ENCODE measurements around the gene IFT52.

Gene IFT52

GRCh38 chr20:43681468-43681942 lies 90.8 kb downstream of the IFT52 start:
- Mint-ChIP-seq H3K4me3 (no peak overlapping the region), H3K27ac (peak overlapping the region; percentile 30), H3K27me3 (no peaks in the 10 kb centered on the region), H3K36me3 (ENCODE audit: low read depth) (peaks cover 22% of the 10 kb centered on the region), H3K4me1 (peaks cover 12% of the 10 kb centered on the region), H3K9me3 (no peaks in the 10 kb centered on the region)
- DNase-seq (no peak), ATAC-seq (no peak)

DNA sequence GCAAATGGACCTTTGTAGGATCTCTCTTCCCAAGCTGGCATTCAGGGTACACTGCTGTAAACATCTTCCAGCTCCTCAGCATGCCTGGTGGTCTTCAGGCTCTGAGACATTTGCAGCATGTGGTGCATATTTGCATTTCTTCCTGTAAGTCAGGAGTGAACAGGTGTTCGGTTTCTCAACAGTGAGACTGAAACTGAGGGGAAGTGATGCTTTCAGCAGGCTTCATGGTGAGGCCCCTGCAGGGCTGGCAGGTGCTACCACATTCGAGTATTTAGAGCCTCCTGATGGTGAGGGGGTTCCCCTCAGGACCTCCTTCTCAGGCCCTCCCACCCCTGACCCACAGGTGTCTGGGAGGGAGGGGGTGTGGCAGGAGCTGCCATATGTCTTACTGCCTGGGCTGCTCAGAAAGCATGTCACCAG lies 91.3 kb downstream of the IFT52 start:
- H3K9me3 Mint-ChIP-seq, result no peaks in the 10 kb centered on the region

DNA sequence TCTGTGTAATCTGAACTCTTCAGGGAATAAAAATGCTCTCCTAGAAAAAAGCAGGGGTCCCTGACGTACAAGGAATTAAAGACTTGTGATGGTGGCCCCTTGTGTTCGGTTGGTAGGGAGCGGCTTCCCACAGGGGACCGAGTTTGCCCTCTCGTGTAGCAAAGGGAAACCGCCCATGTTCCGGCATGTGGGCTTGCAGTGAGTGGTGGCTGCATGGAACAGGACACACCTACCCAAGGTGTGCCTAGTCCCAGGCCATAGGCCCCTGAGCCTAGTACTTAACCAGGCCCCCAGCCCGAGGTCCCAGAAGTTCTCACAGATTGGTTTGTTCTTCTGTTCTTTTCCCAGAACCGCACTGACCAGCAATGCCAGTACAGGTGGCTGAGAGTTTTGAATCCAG lies 91.7 kb downstream of the IFT52 start:
- H3K27ac Mint-ChIP-seq, result no peak overlapping the region
- peaks cover 12% of the 10 kb centered on the region for H3K4me1 Mint-ChIP-seq
- no peak for ATAC-seq
- DNase-seq, result no peak
- H3K27me3 Mint-ChIP-seq, result no peaks in the 10 kb centered on the region
- no peaks in the 10 kb centered on the region for H3K9me3 Mint-ChIP-seq
- H3K4me3 Mint-ChIP-seq, result no peak overlapping the region
- H3K36me3 Mint-ChIP-seq (ENCODE audit: low read depth), result peaks cover 19% of the 10 kb centered on the region

More for the DNA sequence above, 91.3 kb downstream of the IFT52 start:
- Mint-ChIP-seq H3K4me3 (no peak overlapping the region), H3K27me3 (no peaks in the 10 kb centered on the region), H3K36me3 (ENCODE audit: low read depth) (peaks cover 22% of the 10 kb centered on the region), H3K4me1 (peaks cover 12% of the 10 kb centered on the region), H3K27ac (no peak overlapping the region)
- ATAC-seq (peak; percentile 28), DNase-seq (peak; percentile 12)

DNA sequence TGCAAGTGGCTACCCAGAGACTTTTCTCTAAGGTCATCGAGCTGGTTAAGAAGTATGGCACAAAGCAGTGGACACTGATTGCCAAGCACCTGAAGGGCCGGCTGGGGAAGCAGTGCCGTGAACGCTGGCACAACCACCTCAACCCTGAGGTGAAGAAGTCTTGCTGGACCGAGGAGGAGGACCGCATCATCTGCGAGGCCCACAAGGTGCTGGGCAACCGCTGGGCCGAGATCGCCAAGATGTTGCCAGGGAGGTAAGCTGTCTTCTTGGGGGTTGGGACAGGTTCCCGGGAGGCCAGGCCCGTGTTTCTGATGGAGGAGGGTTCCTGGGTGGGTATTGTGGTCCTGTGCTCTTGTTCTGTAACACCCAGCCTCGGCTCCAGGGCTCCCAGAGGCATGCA lies 96.1 kb downstream of the IFT52 start:
- Mint-ChIP-seq H3K36me3 (ENCODE audit: low read depth) (peaks cover 24% of the 10 kb centered on the region), H3K9me3 (no peaks in the 10 kb centered on the region), H3K27me3 (no peaks in the 10 kb centered on the region), H3K4me1 (peaks cover 14% of the 10 kb centered on the region), H3K27ac (no peak overlapping the region), H3K4me3 (no peak overlapping the region)
- DNase-seq, result no peak
- no peak for ATAC-seq

GRCh38 chr20:43689165-43689564 lies 98.4 kb downstream of the IFT52 start:
- ATAC-seq, result peak; percentile 60

GRCh38 chr20:43690943-43691598 lies 100.3 kb downstream of the IFT52 start:
- Mint-ChIP-seq H3K27ac (no peak overlapping the region), H3K36me3 (ENCODE audit: low read depth) (peaks cover 40% of the 10 kb centered on the region), H3K4me1 (peaks cover 12% of the 10 kb centered on the region), H3K27me3 (no peaks in the 10 kb centered on the region), H3K4me3 (no peak overlapping the region), H3K9me3 (no peaks in the 10 kb centered on the region)
- ATAC-seq, result no peak
- DNase-seq, result no peak

More at GRCh38 chr20:43689165-43689564, 98.4 kb downstream of the IFT52 start:
- Mint-ChIP-seq H3K9me3 (no peaks in the 10 kb centered on the region), H3K36me3 (ENCODE audit: low read depth) (peaks cover 32% of the 10 kb centered on the region), H3K4me1 (peaks cover 12% of the 10 kb centered on the region), H3K4me3 (no peak overlapping the region), H3K27me3 (no peaks in the 10 kb centered on the region), H3K27ac (peak overlapping the region; percentile 46)
- peak; percentile 12 for DNase-seq

DNA sequence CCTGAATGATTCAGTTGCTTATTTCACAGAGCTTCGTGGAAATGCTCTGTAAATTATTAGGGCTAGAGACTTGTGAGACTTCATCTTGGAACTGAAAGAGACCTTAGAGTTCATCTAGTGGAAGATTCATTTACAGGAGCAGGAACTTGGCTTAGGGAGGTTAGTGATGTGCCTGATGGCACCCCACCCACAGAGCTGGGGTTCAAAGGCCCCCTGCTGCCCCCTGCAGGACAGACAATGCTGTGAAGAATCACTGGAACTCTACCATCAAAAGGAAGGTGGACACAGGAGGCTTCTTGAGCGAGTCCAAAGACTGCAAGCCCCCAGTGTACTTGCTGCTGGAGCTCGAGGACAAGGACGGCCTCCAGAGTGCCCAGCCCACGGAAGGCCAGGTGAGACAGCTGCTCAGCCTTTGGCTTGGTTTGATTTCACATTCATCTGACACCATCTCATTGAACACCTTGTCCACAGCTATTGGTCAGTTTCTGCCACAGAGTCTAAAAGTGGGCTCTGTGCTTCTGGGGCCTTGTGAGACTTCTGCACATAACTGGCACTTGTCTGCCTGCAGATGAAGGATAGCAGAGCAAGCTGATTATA lies 101.3 kb downstream of the IFT52 start:
- H3K9me3 Mint-ChIP-seq, result no peaks in the 10 kb centered on the region
- peak; percentile 76 for DNase-seq
- peaks cover 40% of the 10 kb centered on the region for H3K36me3 Mint-ChIP-seq (ENCODE audit: low read depth)
- H3K4me3 Mint-ChIP-seq, result no peak overlapping the region
- no peaks in the 10 kb centered on the region for H3K27me3 Mint-ChIP-seq
- H3K27ac Mint-ChIP-seq, result no peak overlapping the region
- peaks cover 12% of the 10 kb centered on the region for H3K4me1 Mint-ChIP-seq
- ATAC-seq, result peak; percentile 52

DNA sequence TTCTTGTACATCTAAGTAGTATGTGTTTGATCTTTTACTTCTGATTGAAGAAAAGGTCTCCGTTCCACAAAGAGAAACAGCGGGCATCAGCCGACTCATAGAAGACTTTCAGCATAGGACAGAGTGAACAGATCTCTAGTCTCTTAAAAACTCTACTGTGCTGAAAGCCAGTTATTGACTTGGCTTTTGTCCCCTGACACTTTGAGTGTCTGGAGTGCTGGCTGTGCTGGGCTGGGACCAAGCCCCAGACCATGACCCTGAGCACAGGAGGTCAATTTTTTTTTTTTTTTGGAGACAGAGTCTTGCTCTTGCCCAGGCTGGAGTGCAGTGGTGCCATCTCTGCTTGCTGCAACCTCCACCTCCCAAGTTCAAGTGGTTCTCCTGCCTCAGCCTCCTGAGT lies 104.0 kb downstream of the IFT52 start:
- Mint-ChIP-seq H3K9me3 (no peaks in the 10 kb centered on the region), H3K36me3 (ENCODE audit: low read depth) (peaks cover 39% of the 10 kb centered on the region), H3K4me1 (peaks cover 3% of the 10 kb centered on the region), H3K4me3 (no peak overlapping the region), H3K27me3 (no peaks in the 10 kb centered on the region), H3K27ac (no peak overlapping the region)
- no peak for ATAC-seq
- DNase-seq, result no peak

DNA sequence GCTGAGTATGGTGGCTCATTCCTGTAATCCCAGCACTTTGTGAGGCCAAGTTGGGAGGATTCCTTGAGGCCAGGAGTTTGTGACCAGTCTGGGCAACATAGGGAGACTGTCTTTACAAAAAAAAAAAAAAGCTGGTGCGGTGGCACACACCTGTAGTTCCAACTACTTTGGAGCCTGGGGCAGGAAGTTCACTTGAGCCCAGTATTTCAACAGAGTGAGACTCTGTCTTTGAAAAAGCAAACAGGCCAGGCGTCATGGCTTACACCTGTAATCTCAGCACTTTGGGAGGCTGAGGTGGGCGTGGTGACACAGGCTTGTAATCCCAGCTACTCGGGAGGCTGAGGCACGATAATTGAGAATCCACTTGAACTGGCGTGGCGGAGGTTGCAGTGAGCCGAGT lies 104.8 kb downstream of the IFT52 start:
- Mint-ChIP-seq H3K4me3 (no peak overlapping the region), H3K36me3 (ENCODE audit: low read depth) (peaks cover 41% of the 10 kb centered on the region), H3K27me3 (no peaks in the 10 kb centered on the region), H3K4me1 (peaks cover 11% of the 10 kb centered on the region), H3K9me3 (no peaks in the 10 kb centered on the region), H3K27ac (no peak overlapping the region)
- DNase-seq (no peak), ATAC-seq (no peak)

Data from activated naive CD8-positive, alpha-beta T cell treated with anti-CD3 and anti-CD28 coated beads, Interleukin-2, amount 50 U/mL, for 24 hours (primary cell).